Measurements from ENCODE around the gene OTOF.

Gene OTOF

DNA sequence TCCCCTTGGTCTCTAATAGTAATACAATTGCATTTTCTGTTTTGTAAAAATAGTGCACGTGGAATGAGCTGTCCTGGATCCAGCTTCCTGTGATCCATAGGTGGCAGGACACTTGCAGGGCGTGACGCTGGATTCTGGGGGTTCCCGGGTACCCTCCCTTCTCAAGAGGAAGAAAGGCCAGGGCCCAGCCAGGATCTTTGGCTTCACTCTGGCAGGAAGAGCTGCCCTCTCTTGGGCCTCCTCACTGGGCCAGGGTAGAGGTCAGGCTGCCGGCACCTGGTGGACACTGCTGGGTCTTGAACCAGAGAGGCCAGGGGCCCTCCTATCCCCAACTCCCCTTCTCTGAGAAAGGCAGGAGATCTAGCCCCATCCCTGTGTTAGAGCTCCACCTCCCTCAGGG lies 37.8 kb upstream of the OTOF start:
- no peak overlapping the region for H2AFZ ChIP-seq (ENCODE audit: low read length)

DNA sequence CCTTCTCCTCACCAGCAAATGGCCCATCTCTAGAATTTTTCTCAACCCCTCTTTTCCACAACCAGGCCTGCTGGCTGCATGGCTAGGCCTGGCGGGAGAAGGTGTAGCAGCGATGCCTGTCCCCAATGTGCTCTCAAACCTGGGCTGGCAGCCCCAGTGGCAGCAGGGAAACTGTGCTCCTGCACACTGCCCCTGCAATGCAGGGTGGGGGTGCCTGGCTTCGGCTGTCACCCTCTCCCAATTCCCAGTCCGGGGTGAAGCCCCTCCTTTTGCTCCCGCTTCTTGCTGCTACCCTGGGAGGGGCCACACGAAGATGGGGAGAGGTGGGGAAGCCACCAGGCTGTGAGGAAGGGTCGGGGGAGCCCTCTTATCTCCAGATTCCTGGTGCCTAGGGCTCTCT lies 36.1 kb upstream of the OTOF start:
- H3K9me3 ChIP-seq (ENCODE audit: insufficient read depth, low read depth, low read length), result no peaks in the 10 kb centered on the region
- H3K36me3 ChIP-seq (ENCODE audit: insufficient read depth, low read length), result no peaks in the 10 kb centered on the region
- no peak overlapping the region for H3K4me2 ChIP-seq (ENCODE audit: low read depth, low read length, poor library complexity, severe bottlenecking)
- H3K4me1 ChIP-seq (ENCODE audit: insufficient read depth, low read length, poor library complexity, severe bottlenecking), result peaks cover 13% of the 10 kb centered on the region
- no peaks in the 10 kb centered on the region for H3K27me3 ChIP-seq (ENCODE audit: insufficient read depth, low read length, poor library complexity, severe bottlenecking)
- no peaks in the 10 kb centered on the region for H3K9me2 ChIP-seq (replicated peaks; ENCODE audit: low read depth, low read length)
- H3K79me2 ChIP-seq (ENCODE audit: insufficient read depth, low read length), result no peaks in the 10 kb centered on the region
- H2AFZ ChIP-seq (ENCODE audit: low read length), result no peak overlapping the region
- no peak for TF ChIP-seq EZH2phosphoT487 (IDR thresholded peaks at IDR 0.05; ENCODE audit: borderline replicate concordance)
- TF ChIP-seq, protein P1, sequence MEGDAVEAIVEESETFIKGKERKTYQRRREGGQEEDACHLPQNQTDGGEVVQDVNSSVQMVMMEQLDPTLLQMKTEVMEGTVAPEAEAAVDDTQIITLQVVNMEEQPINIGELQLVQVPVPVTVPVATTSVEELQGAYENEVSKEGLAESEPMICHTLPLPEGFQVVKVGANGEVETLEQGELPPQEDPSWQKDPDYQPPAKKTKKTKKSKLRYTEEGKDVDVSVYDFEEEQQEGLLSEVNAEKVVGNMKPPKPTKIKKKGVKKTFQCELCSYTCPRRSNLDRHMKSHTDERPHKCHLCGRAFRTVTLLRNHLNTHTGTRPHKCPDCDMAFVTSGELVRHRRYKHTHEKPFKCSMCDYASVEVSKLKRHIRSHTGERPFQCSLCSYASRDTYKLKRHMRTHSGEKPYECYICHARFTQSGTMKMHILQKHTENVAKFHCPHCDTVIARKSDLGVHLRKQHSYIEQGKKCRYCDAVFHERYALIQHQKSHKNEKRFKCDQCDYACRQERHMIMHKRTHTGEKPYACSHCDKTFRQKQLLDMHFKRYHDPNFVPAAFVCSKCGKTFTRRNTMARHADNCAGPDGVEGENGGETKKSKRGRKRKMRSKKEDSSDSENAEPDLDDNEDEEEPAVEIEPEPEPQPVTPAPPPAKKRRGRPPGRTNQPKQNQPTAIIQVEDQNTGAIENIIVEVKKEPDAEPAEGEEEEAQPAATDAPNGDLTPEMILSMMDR (conservative IDR thresholded peaks at IDR 0.05; ENCODE audit: low read length), result no peak
- no peak overlapping the region for H3K9ac ChIP-seq (ENCODE audit: low read depth, low read length, poor library complexity, severe bottlenecking)
- H4K20me1 ChIP-seq (ENCODE audit: insufficient read depth, low read length, poor library complexity, severe bottlenecking), result no peaks in the 10 kb centered on the region
- H3F3A ChIP-seq (ENCODE audit: low read depth), result no peaks in the 10 kb centered on the region
- no peak overlapping the region for H3K4me3 ChIP-seq (ENCODE audit: low read length, poor library complexity, severe bottlenecking)

More for the DNA sequence above, 37.8 kb upstream of the OTOF start:
- no peaks in the 10 kb centered on the region for H3K36me3 ChIP-seq (ENCODE audit: insufficient read depth, low read length)
- TF ChIP-seq, protein P1 (conservative IDR thresholded peaks at IDR 0.05; ENCODE audit: low read length), result no peak
- H3K79me2 ChIP-seq (ENCODE audit: insufficient read depth, low read length), result no peaks in the 10 kb centered on the region
- H3K4me1 ChIP-seq (ENCODE audit: insufficient read depth, low read length, poor library complexity, severe bottlenecking), result peaks cover 30% of the 10 kb centered on the region
- H3K27me3 ChIP-seq (ENCODE audit: insufficient read depth, low read length, poor library complexity, severe bottlenecking), result no peaks in the 10 kb centered on the region
- no peak overlapping the region for H3K4me2 ChIP-seq (ENCODE audit: low read depth, low read length, poor library complexity, severe bottlenecking)
- no peaks in the 10 kb centered on the region for H4K20me1 ChIP-seq (ENCODE audit: insufficient read depth, low read length, poor library complexity, severe bottlenecking)
- H3K9ac ChIP-seq (ENCODE audit: low read depth, low read length, poor library complexity, severe bottlenecking), result no peak overlapping the region
- H3K9me2 ChIP-seq (replicated peaks; ENCODE audit: low read depth, low read length), result no peaks in the 10 kb centered on the region
- H3F3A ChIP-seq (ENCODE audit: low read depth), result 0 out of 2 replicates have a peak, but pooled peaks cover 2% of the 10 kb centered on the region
- no peak overlapping the region for H3K4me3 ChIP-seq (ENCODE audit: low read length, poor library complexity, severe bottlenecking)
- no peaks in the 10 kb centered on the region for H3K9me3 ChIP-seq (ENCODE audit: insufficient read depth, low read depth, low read length)

DNA sequence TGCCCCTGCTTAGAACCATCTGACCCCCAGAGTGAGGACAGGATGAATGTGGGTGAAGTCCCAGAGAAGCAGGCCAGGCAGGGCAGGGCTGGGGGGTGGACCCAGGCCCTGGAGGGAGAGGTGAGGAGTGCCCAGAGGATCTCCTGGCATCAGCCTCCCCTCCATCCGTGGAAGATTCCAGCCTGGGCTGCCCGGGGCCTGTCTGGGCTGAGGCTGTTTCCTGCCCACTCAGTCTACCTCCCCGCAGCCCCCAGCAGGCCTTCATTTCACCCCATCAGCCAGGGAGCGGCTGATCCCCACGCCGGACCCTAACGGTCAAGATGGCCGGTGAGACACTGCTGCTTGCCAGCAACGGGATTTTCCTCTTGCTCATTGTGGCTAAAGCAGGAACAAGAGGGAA lies 35.3 kb upstream of the OTOF start:
- no peak for TF ChIP-seq EZH2phosphoT487 (IDR thresholded peaks at IDR 0.05; ENCODE audit: borderline replicate concordance)
- TF ChIP-seq, protein P1 (conservative IDR thresholded peaks at IDR 0.05; ENCODE audit: low read length), result no peak
- Histone ChIP-seq H2AFZ (ENCODE audit: low read length) (no peak overlapping the region), H3K4me2 (ENCODE audit: low read depth, low read length, poor library complexity, severe bottlenecking) (no peak overlapping the region), H3K4me3 (ENCODE audit: low read length, poor library complexity, severe bottlenecking) (no peak overlapping the region), H3K9me3 (ENCODE audit: insufficient read depth, low read depth, low read length) (no peaks in the 10 kb centered on the region), H3K79me2 (ENCODE audit: insufficient read depth, low read length) (no peaks in the 10 kb centered on the region), H3K4me1 (ENCODE audit: insufficient read depth, low read length, poor library complexity, severe bottlenecking) (peaks cover 6% of the 10 kb centered on the region), H3F3A (ENCODE audit: low read depth) (no peaks in the 10 kb centered on the region), H3K9ac (ENCODE audit: low read depth, low read length, poor library complexity, severe bottlenecking) (no peak overlapping the region), H4K20me1 (ENCODE audit: insufficient read depth, low read length, poor library complexity, severe bottlenecking) (no peaks in the 10 kb centered on the region), H3K36me3 (ENCODE audit: insufficient read depth, low read length) (no peaks in the 10 kb centered on the region), H3K9me2 (replicated peaks; ENCODE audit: low read depth, low read length) (no peaks in the 10 kb centered on the region), H3K27me3 (ENCODE audit: insufficient read depth, low read length, poor library complexity, severe bottlenecking) (no peaks in the 10 kb centered on the region)
